K562 (cell line): Measurements from ENCODE around the gene SERINC3. TPM values are rescaled to one million over a fixed set of nuclear protein-coding genes. Genes with fewer than 3 reads are reported as not detected.

ENCODE experiments used
- CBFA2T3 ChIP-seq: fragments of 450-650 bp; IDR thresholded peaks from 2 replicates; pipeline ENCODE4 v1.6.1; 2017
- E2F6 ChIP-seq, 2 experiments: IDR thresholded peaks; 2 replicates each; pipeline ENCODE4 v1.6.1; 2011; ENCODE audit warnings: borderline replicate concordance in 1 of 2, control low read depth in 1 of 2, low read depth in 1 of 2, low read length in 1 of 2, mild to moderate bottlenecking in 1 of 2, mixed read lengths in 1 of 2, moderate library complexity in 1 of 2; ENCODE audit not compliant: insufficient read depth in 1 of 2, insufficient read length in 1 of 2, poor library complexity in 1 of 2, severe bottlenecking in 1 of 2; ENCODE audit errors: extremely low read depth in 1 of 2
- GATA2 ChIP-seq: sonication (generic); formaldehyde crosslinking; IDR thresholded peaks from 2 replicates; pipeline ENCODE4 v1.4.0; 2020; ENCODE audit warnings: mild to moderate bottlenecking, missing genetic modification reagents
- MAX ChIP-seq: sonication (generic); formaldehyde crosslinking; IDR thresholded peaks from 2 replicates; pipeline ENCODE4 v1.9.0; 2022; ENCODE audit warnings: mild to moderate bottlenecking, missing genetic modification reagents
- NCOR1 ChIP-seq: fragments of 450-650 bp; IDR thresholded peaks from 2 replicates; pipeline ENCODE4 v1.6.1; 2016; ENCODE audit warnings: mild to moderate bottlenecking, moderate library complexity
- NFIC ChIP-seq: fragments of 450-650 bp; IDR thresholded peaks from 2 replicates; pipeline ENCODE4 v1.6.1; 2017; ENCODE audit warnings: mild to moderate bottlenecking, inconsistent platforms
- POLR2H ChIP-seq: IDR thresholded peaks from 2 replicates; pipeline ENCODE4 v1.6.1; 2016; ENCODE audit warnings: missing genetic modification characterization, low read depth, mild to moderate bottlenecking, control low read depth, missing compliant biosample characterization, moderate library complexity
- SMARCA4 ChIP-seq: fragments of 450-650 bp; IDR thresholded peaks from 2 replicates; pipeline ENCODE4 v1.6.1; 2016
- TCF3 ChIP-seq: sonication (generic); formaldehyde crosslinking; IDR thresholded peaks from 2 replicates; pipeline ENCODE4 v1.4.0; 2020; ENCODE audit warnings: mild to moderate bottlenecking, missing genetic modification reagents
- ZBTB5 ChIP-seq: fragments of 450-650 bp; IDR thresholded peaks from 2 replicates; pipeline ENCODE4 v1.6.1; 2017; ENCODE audit warnings: antibody characterized with exemption
- ZKSCAN3 ChIP-seq: fragments of 250-450 bp; sonication (Bioruptor Pico); IDR thresholded peaks from 2 replicates; pipeline ENCODE4 v1.4.0; 2020
- ZKSCAN8 ChIP-seq: fragments of 200-800 bp; sonication (Bioruptor generic); IDR thresholded peaks from 2 replicates; pipeline ENCODE4 v1.6.1; 2016; ENCODE audit warnings: missing genetic modification characterization, missing compliant biosample characterization
- ZNF592 ChIP-seq: fragments of 450-650 bp; IDR thresholded peaks from 2 replicates; pipeline ENCODE4 v1.6.1; 2017; ENCODE audit warnings: antibody characterized with exemption, mild to moderate bottlenecking
- ZNF639 ChIP-seq, 2 experiments: fragments of 200-800 bp in 1 of 2; sonication (Bioruptor generic) in 1 of 2; sonication (generic) in 1 of 2; formaldehyde crosslinking in 1 of 2; IDR thresholded peaks in 1 of 2; conservative IDR thresholded peaks in 1 of 2; 2 replicates each; pipeline versions ENCODE4 v1.5.0 to v1.6.1; 2016 to 2020; ENCODE audit warnings: missing compliant biosample characterization in 1 of 2, missing genetic modification characterization in 1 of 2, missing genetic modification reagents in 1 of 2
- ZNF696 ChIP-seq: fragments of 250-450 bp; sonication (Bioruptor Pico); conservative IDR thresholded peaks from 2 replicates; pipeline ENCODE4 v1.4.0; 2020; ENCODE audit warnings: mild to moderate bottlenecking, moderate library complexity
- polyA plus RNA-seq, 8 experiments: library from polyadenylated mRNA; depleted of rRNA in 4 of 8; stranded (reverse) in 5 of 8; unstranded in 3 of 8; fragments of >200 nt; fragmentation: Nextera tagmentation in 2 of 8; fragmentation: Illumina TruSeq in 1 of 8; extraction: Ambion mirVana in 2 of 8; extraction: Trizol in 1 of 8; gene quantifications; 2 replicates each; pipeline versions ENCODE4 v1.2.1 to v1.2.3, GENCODE V29; 2011 to 2014; ENCODE audit warnings: inconsistent platforms in 1 of 8, missing spikeins in 1 of 8
- total RNA-seq, 7 experiments: library from RNA; depleted of rRNA in 6 of 7; stranded (reverse); fragments of >200 nt in 6 of 7; fragmentation: Illumina TruSeq in 2 of 7; extraction: Trizol in 2 of 7; gene quantifications; 2 replicates each; pipeline versions ENCODE4 v1.2.1 to v1.2.3, GENCODE V29; 2011 to 2021; ENCODE audit warnings: low replicate concordance in 1 of 7

The SERINC3 gene
- total and polyA plus RNA-seq, 9 of the 15 experiments (the other 6 are each of a cell fraction or from before 2014, with no cell fraction given), result 24.7 to 107 (median 48.8) TPM

- TF ChIP-seq NCOR1 (peak; percentile 54), ZNF696 (CRISPR knock-in tag) (no peak), MAX (CRISPR knock-in tag) (peak; percentile 69), NFIC (peak; percentile 37; the same call in 1 of the 2 replicates), ZNF592 (peak; percentile 83), ZNF639 (CRISPR knock-in tag; conservative IDR thresholded peaks at IDR 0.05 in 1 of 2, IDR thresholded peaks at IDR 0.05 in 1 of 2) (0 out of 4 replicates have a peak, but pooled peaks of 1 of the 2 experiments have one; percentile 17), SMARCA4 (peak; percentile 30; the same call in 1 of the 2 replicates), TCF3 (peak; percentile 66), CBFA2T3 (peak; percentile 85), ZBTB5 (no peak), E2F6 (IDR thresholded peaks at IDR 0.05; ENCODE audit: borderline replicate concordance in 1 of 2, extremely low read depth in 1 of 2, insufficient read depth in 1 of 2, insufficient read length in 1 of 2, low read depth in 1 of 2, low read length in 1 of 2, poor library complexity in 1 of 2, severe bottlenecking in 1 of 2) (peak in 1 of 2 experiments; percentile 67), ZKSCAN8 (CRISPR knock-in tag) (0 out of 2 replicates have a peak, but pooled peaks have one; percentile 53), ZKSCAN3 (CRISPR knock-in tag) (no peak), POLR2H (no peak), GATA2 (CRISPR knock-in tag) (peak; percentile 33; the same call in 1 of the 2 replicates)
Observed at GRCh38 chr20:44544263-44544662, 22.4 kb upstream of the SERINC3 start (continued).
